Glutamatergic neuron (in vitro differentiated cells): ENCODE results near the gene FBLN5. TPM values are rescaled to one million over a fixed set of nuclear protein-coding genes. Genes with fewer than 3 reads are reported as not detected.

Experiments used
- DNase-seq: peaks from one replicate; pipeline ENCODE4 v3.0.0; 2022
- H3K27ac Mint-ChIP-seq: one replicate; pipeline ENCODE4 v1.8.0; 2020; ENCODE audit warnings: mild to moderate bottlenecking, mixed read lengths, inconsistent platforms; ENCODE audit not compliant: unreplicated experiment
- H3K27me3 Mint-ChIP-seq: one replicate; pipeline ENCODE4 v1.8.0; 2020; ENCODE audit warnings: mild to moderate bottlenecking, moderate library complexity, mixed read lengths, inconsistent platforms; ENCODE audit not compliant: unreplicated experiment
- H3K36me3 Mint-ChIP-seq: one replicate; pipeline ENCODE4 v1.8.0; 2020; ENCODE audit warnings: mild to moderate bottlenecking, mixed read lengths, inconsistent platforms; ENCODE audit not compliant: unreplicated experiment
- H3K4me1 Mint-ChIP-seq: one replicate; pipeline ENCODE4 v1.8.0; 2020; ENCODE audit warnings: mild to moderate bottlenecking, low read depth, mixed read lengths, inconsistent platforms; ENCODE audit not compliant: unreplicated experiment
- H3K4me3 Mint-ChIP-seq: one replicate; pipeline ENCODE4 v1.8.0; 2020; ENCODE audit warnings: mild to moderate bottlenecking, mixed read lengths, inconsistent platforms; ENCODE audit not compliant: unreplicated experiment
- H3K9me3 Mint-ChIP-seq: one replicate; pipeline ENCODE4 v1.8.0; 2020; ENCODE audit warnings: mild to moderate bottlenecking, moderate library complexity, mixed read lengths, inconsistent platforms; ENCODE audit not compliant: unreplicated experiment
- CTCF ChIP-seq: fragments of 200-600 bp; sonication (generic); IDR thresholded peaks from one replicate; pipeline ENCODE4 v1.5.0; 2021; ENCODE audit not compliant: partially characterized antibody, unreplicated experiment
- total RNA-seq: library from RNA; stranded (reverse); fragmentation: NEBNext Ultra II Directional; extraction: Animal tissue kit (Norgen Biotek cat#: 25700); gene quantifications from one replicate; pipeline ENCODE4 v1.2.1, GENCODE V29; 2021; ENCODE audit not compliant: unreplicated experiment

Gene FBLN5
- total RNA-seq, 1 donor from 2014 or later = not detected

GRCh38 chr14:91971188-91971778 is 23.8 kb upstream of the FBLN5 start:
- H3K4me1 Mint-ChIP-seq = peaks cover 3% of the 10 kb centered on the region
- no peak for DNase-seq
- no peak overlapping the region for H3K27ac Mint-ChIP-seq
- no peak overlapping the region for H3K4me3 Mint-ChIP-seq
- peaks cover 4% of the 10 kb centered on the region for H3K27me3 Mint-ChIP-seq
- H3K36me3 Mint-ChIP-seq = peaks cover 5% of the 10 kb centered on the region
- no peaks in the 10 kb centered on the region for H3K9me3 Mint-ChIP-seq
- TF ChIP-seq CTCF = no peak

GRCh38 chr14:91968280-91968679 is 20.8 kb upstream of the FBLN5 start:
- no peak for DNase-seq
- Mint-ChIP-seq H3K9me3 (no peaks in the 10 kb centered on the region), H3K27me3 (peaks cover 4% of the 10 kb centered on the region), H3K36me3 (peaks cover 5% of the 10 kb centered on the region), H3K4me3 (no peak overlapping the region), H3K27ac (no peak overlapping the region), H3K4me1 (peaks cover 3% of the 10 kb centered on the region)
- TF ChIP-seq CTCF = no peak

DNA sequence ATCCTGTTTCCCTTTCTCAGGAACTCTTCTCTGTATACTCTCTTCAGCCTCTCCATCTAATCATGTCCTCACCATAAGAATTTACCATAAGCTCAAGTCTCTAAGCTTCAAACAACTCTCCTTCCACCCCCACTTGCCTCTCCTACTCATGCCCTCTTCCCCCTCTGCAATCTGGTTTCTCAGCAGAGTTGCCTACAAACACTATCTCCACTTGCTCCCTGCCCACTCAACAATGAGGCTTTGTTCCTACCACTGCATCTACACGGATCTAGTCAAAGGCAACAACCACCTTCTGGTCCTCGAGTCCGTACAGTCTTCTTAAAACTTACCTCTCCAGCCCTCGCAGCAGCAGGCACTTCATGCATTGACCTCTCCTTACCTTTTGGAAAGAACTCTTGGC is 17.2 kb upstream of the FBLN5 start:
- Mint-ChIP-seq H3K4me3 (no peak overlapping the region), H3K36me3 (peaks cover 5% of the 10 kb centered on the region), H3K4me1 (peaks cover 6% of the 10 kb centered on the region), H3K9me3 (no peaks in the 10 kb centered on the region), H3K27me3 (peaks cover 4% of the 10 kb centered on the region), H3K27ac (no peak overlapping the region)
- no peak for TF ChIP-seq CTCF
- DNase-seq = no peak

DNA sequence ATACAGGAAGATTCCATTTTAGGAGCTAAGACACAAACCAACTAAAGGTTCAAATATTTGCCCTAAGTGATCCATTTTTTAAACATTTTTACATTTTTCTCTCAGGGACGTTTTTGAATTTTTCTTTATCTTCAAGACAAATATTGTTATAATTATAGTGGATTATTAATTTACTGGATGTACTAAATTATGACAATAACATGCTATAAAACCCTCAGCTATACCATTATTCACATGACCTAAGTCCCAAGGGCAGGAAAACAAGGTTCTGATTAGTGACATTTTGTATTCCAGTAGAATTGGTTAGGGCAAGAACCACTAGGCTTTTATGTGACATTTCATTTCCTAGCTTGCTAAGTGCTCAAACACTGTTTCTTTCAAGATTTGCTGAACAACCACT is 16.5 kb upstream of the FBLN5 start:
- Mint-ChIP-seq H3K9me3 (no peaks in the 10 kb centered on the region), H3K27ac (no peak overlapping the region), H3K36me3 (peaks cover 5% of the 10 kb centered on the region), H3K27me3 (peaks cover 4% of the 10 kb centered on the region), H3K4me3 (no peak overlapping the region), H3K4me1 (peaks cover 6% of the 10 kb centered on the region)
- no peak for TF ChIP-seq CTCF
- no peak for DNase-seq

DNA sequence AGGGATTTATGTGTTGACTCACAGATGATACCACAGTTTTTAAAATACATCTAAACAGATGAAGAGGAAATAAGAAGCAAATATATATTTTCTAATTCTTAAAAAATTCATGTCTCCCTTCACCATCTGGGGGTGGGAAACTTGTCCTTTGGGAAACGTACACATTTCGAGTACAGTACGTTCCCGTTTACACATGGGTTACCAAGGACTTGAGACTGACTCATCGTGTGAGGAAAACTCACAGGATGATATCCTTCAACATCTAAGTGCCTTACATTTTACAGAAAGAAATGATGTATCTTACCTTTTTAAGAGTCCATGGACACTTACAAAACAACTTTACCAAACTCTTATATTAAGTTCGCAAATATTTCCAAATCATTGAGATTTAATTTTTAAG is 16.0 kb upstream of the FBLN5 start:
- Mint-ChIP-seq H3K27me3 (no peaks in the 10 kb centered on the region), H3K27ac (no peak overlapping the region), H3K4me3 (no peak overlapping the region), H3K36me3 (peaks cover under 1% of the 10 kb centered on the region), H3K4me1 (peaks cover 3% of the 10 kb centered on the region), H3K9me3 (no peaks in the 10 kb centered on the region)
- no peak for DNase-seq
- TF ChIP-seq CTCF = no peak
